ENCODE results near the gene KRT86. TPM values are rescaled to one million over a fixed set of nuclear protein-coding genes. Genes with fewer than 3 reads are reported as not detected.
"Not testable (repeated sequence)": the region's sequence is repeated elsewhere in the genome, so short reads cannot be mapped to it uniquely, and the experiment has no call there.

Gene KRT86
- total and polyA plus RNA-seq, 3 donors from 2014 or later: 2.3 to 4.0 (median 3.2) TPM

GRCh38 chr12:52238916-52239646 is 35.4 kb upstream of the KRT86 start:
- no peaks in the 10 kb centered on the region for H3K27me3 ChIP-seq
- no peaks in the 10 kb centered on the region for H3K9me3 ChIP-seq
- no peak for DNase-seq
- H3K4me3 ChIP-seq: no peak overlapping the region
- intact Hi-C loops (cut with DNase I; ENCODE audit: low total_unique reads): no loop called here
- TF ChIP-seq POLR2A (IDR thresholded peaks at IDR 0.05) (no peak), CTCF (IDR thresholded peaks at IDR 0.05) (no peak)
- no peak overlapping the region for H3K27ac ChIP-seq
- WGBS, 2 donors: 86% methylated on average over 7 of the region's 7 CpGs
- no peaks in the 10 kb centered on the region for H3K4me1 ChIP-seq
- H3K36me3 ChIP-seq (ENCODE audit: low read depth, missing control alignments): no peaks in the 10 kb centered on the region

GRCh38 chr12:52239767-52240166 is 34.7 kb upstream of the KRT86 start:
- H3K36me3 ChIP-seq (ENCODE audit: low read depth, missing control alignments): no peaks in the 10 kb centered on the region
- H3K27me3 ChIP-seq: no peaks in the 10 kb centered on the region
- no peak overlapping the region for H3K27ac ChIP-seq
- no peak overlapping the region for H3K4me3 ChIP-seq
- WGBS, 2 donors: 68 to 81% methylated on average over 2 of the region's 2 CpGs
- intact Hi-C loops (cut with DNase I; ENCODE audit: low total_unique reads): no loop called here
- DNase-seq: no peak
- H3K9me3 ChIP-seq: no peaks in the 10 kb centered on the region
- H3K4me1 ChIP-seq: no peaks in the 10 kb centered on the region
- no peak for TF ChIP-seq CTCF (IDR thresholded peaks at IDR 0.05)
- TF ChIP-seq POLR2A (IDR thresholded peaks at IDR 0.05): no peak

- H3K4me3 ChIP-seq; DNase-seq; H3K27me3 ChIP-seq; H3K9me3 ChIP-seq; H3K36me3 ChIP-seq (ENCODE audit: low read depth, missing control alignments); H3K27ac ChIP-seq; H3K4me1 ChIP-seq; intact Hi-C loops (cut with DNase I; ENCODE audit: low total_unique reads): not testable (repeated sequence)
- 94% methylated on average over 6 of the region's 6 CpGs for WGBS, 2 donors
Measured at GRCh38 chr12:52240247-52240646, 34.2 kb upstream of the KRT86 start.

- Histone ChIP-seq H3K4me3 (no peak overlapping the region), H3K27me3 (no peaks in the 10 kb centered on the region), H3K27ac (no peak overlapping the region), H3K36me3 (ENCODE audit: low read depth, missing control alignments) (no peaks in the 10 kb centered on the region), H3K9me3 (no peaks in the 10 kb centered on the region), H3K4me1 (no peaks in the 10 kb centered on the region)
- no peak for TF ChIP-seq CTCF (IDR thresholded peaks at IDR 0.05)
- TF ChIP-seq POLR2A (IDR thresholded peaks at IDR 0.05): no peak
- DNase-seq: no peak
- intact Hi-C loops (cut with DNase I; ENCODE audit: low total_unique reads): no loop called here
- WGBS, 2 donors: 79 to 94% methylated on average over 6 to 11 of the region's 11 CpGs
Measured at GRCh38 chr12:52241205-52241842, 33.1 kb upstream of the KRT86 start.

- 94 to 95% methylated on average over 9 to 11 of the region's 11 CpGs for WGBS, 2 donors
- Histone ChIP-seq H3K27ac (no peak overlapping the region), H3K4me3 (no peak overlapping the region), H3K4me1 (no peaks in the 10 kb centered on the region), H3K36me3 (ENCODE audit: low read depth, missing control alignments) (no peaks in the 10 kb centered on the region), H3K9me3 (no peaks in the 10 kb centered on the region), H3K27me3 (no peaks in the 10 kb centered on the region)
- TF ChIP-seq CTCF (IDR thresholded peaks at IDR 0.05): no peak
- no peak for TF ChIP-seq POLR2A (IDR thresholded peaks at IDR 0.05)
- intact Hi-C loops (cut with DNase I; ENCODE audit: low total_unique reads): no loop called here
- DNase-seq: no peak
Measured at GRCh38 chr12:52242442-52243258, 31.8 kb upstream of the KRT86 start.
